GM21717 (cell line): ENCODE measurements around the gene RASA4B.
"Not testable (repeated sequence)": the region's sequence is repeated elsewhere in the genome, so short reads cannot be mapped to it uniquely, and the experiment has no call there.

Source experiments
- ATAC-seq: cut with Tn5 transposase; IDR thresholded peaks from one replicate; pipeline ENCODE4 v1.9.1; 2021; ENCODE audit warnings: mild to moderate bottlenecking, moderate library complexity; ENCODE audit not compliant: unreplicated experiment

Gene RASA4B

GRCh38 chr7:102512642-102513221 lies 4.8 kb downstream of the RASA4B start:
- not testable (repeated sequence) for ATAC-seq

GRCh38 chr7:102511860-102512522 lies 5.6 kb downstream of the RASA4B start:
- peak; percentile 26 for ATAC-seq

- ATAC-seq: not testable (repeated sequence)
Measured at GRCh38 chr7:102510575-102510974, 7.0 kb downstream of the RASA4B start.

- ATAC-seq: not testable (repeated sequence)
Measured at GRCh38 chr7:102507410-102508088, 10.0 kb downstream of the RASA4B start.

- ATAC-seq: not testable (repeated sequence)
Measured at GRCh38 chr7:102505298-102506185, 12.0 kb downstream of the RASA4B start.

GRCh38 chr7:102503141-102503540 lies 14.4 kb downstream of the RASA4B start:
- not testable (repeated sequence) for ATAC-seq

GRCh38 chr7:102498321-102498720 lies 19.3 kb downstream of the RASA4B start:
- ATAC-seq: not testable (repeated sequence)

GRCh38 chr7:102497308-102497707 lies 20.3 kb downstream of the RASA4B start:
- ATAC-seq: not testable (repeated sequence)

GRCh38 chr7:102496861-102497260 lies 20.7 kb downstream of the RASA4B start:
- not testable (repeated sequence) for ATAC-seq

- ATAC-seq: peak; percentile 45
Measured at GRCh38 chr7:102494473-102495149, 23.0 kb downstream of the RASA4B start.

- ATAC-seq: peak; percentile 0
Measured at GRCh38 chr7:102494026-102494425, 23.6 kb downstream of the RASA4B start.

- not testable (repeated sequence) for ATAC-seq
Measured at GRCh38 chr7:102493220-102493935, 24.2 kb downstream of the RASA4B start.

GRCh38 chr7:102490529-102491075 lies 27.0 kb downstream of the RASA4B start:
- ATAC-seq: peak; percentile 53

GRCh38 chr7:102484317-102484716 lies 33.3 kb downstream of the RASA4B start:
- not testable (repeated sequence) for ATAC-seq

GRCh38 chr7:102481962-102482361 lies 35.6 kb downstream of the RASA4B start:
- ATAC-seq: not testable (repeated sequence)

GRCh38 chr7:102479982-102480637 lies 37.5 kb downstream of the RASA4B start:
- ATAC-seq: not testable (repeated sequence)

GRCh38 chr7:102479209-102479584 lies 38.4 kb downstream of the RASA4B start:
- peak; percentile 28 for ATAC-seq

GRCh38 chr7:102478314-102479208 lies 39.0 kb downstream of the RASA4B start, which contains the start of gene POLR2J:
POLR2J (minus strand) TSS chr7:102478922; CDS start chr7:102478860, 62 bp downstream.
- peak; percentile 75 for ATAC-seq
